Peyer's patch (tissue), 4 donors: ENCODE data around the gene OPA1.

Experiments used
- POLR2A ChIP-seq, 2 donors: fragments of 450-650 bp; IDR thresholded peaks; one replicate each; pipeline ENCODE4 v1.5.1; 2017; ENCODE audit warnings: antibody characterized with exemption in 2 of 2, mild to moderate bottlenecking in 2 of 2, moderate library complexity in 2 of 2
- TF ChIP-seq, protein P1 (sequence below), 6 experiments: fragments of 450-650 bp in 4 of 6; fragments of 200-600 bp in 2 of 6; sonication (generic) in 1 of 6; IDR thresholded peaks; one replicate each; pipeline ENCODE4 v1.5.1; 2017 to 2019; ENCODE audit warnings: antibody characterized with exemption in 6 of 6, mild to moderate bottlenecking in 3 of 6, moderate library complexity in 1 of 6

DNA sequence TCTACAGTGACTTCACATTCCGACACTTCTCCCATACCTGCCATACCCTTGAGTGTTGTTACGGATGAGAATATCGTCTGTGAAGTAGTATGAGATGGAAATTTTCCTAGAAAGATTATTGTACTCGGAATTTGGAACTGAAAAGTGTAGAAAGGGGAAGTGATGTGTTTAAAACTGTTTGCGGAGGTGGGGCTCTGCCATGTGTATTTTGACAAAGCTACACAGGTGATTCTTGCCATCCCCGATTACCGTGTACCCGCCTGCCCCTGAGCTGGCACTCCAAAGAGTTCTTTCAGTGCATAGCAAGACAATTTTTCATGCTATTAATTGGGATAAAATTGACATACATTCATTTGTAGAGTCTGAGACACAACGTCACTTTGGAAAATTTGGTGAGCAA is 81.7 kb downstream of the OPA1 start:
- TF ChIP-seq POLR2A (IDR thresholded peaks at IDR 0.05), result no peak
- TF ChIP-seq, protein P1, sequence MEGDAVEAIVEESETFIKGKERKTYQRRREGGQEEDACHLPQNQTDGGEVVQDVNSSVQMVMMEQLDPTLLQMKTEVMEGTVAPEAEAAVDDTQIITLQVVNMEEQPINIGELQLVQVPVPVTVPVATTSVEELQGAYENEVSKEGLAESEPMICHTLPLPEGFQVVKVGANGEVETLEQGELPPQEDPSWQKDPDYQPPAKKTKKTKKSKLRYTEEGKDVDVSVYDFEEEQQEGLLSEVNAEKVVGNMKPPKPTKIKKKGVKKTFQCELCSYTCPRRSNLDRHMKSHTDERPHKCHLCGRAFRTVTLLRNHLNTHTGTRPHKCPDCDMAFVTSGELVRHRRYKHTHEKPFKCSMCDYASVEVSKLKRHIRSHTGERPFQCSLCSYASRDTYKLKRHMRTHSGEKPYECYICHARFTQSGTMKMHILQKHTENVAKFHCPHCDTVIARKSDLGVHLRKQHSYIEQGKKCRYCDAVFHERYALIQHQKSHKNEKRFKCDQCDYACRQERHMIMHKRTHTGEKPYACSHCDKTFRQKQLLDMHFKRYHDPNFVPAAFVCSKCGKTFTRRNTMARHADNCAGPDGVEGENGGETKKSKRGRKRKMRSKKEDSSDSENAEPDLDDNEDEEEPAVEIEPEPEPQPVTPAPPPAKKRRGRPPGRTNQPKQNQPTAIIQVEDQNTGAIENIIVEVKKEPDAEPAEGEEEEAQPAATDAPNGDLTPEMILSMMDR (IDR thresholded peaks at IDR 0.05), result no peak
